HG02973 (cell line): ENCODE data around the gene PIK3CD.
A peak's percentile ranks its signal among the peaks of the same experiment; 100 is the strongest.
"Not testable (repeated sequence)": the region's sequence is repeated elsewhere in the genome, so short reads cannot be mapped to it uniquely, and the experiment has no call there.

ENCODE experiments used
- ATAC-seq: cut with Tn5 transposase; IDR thresholded peaks from one replicate; pipeline ENCODE4 v1.9.1; 2021; ENCODE audit warnings: moderate library complexity; ENCODE audit not compliant: unreplicated experiment

The PIK3CD gene

GRCh38 chr1:9687874-9688582 lies 36.5 kb downstream of the PIK3CD start:
- ATAC-seq: no peak

GRCh38 chr1:9688599-9688998 lies 37.1 kb downstream of the PIK3CD start:
- ATAC-seq: no peak

GRCh38 chr1:9689011-9689706 lies 37.6 kb downstream of the PIK3CD start:
- peak; percentile 44 for ATAC-seq

GRCh38 chr1:9689971-9690381 lies 38.4 kb downstream of the PIK3CD start:
- ATAC-seq: no peak

- no peak for ATAC-seq
Measured at GRCh38 chr1:9690440-9691107, 39.0 kb downstream of the PIK3CD start.

GRCh38 chr1:9691108-9691445 lies 39.5 kb downstream of the PIK3CD start:
- ATAC-seq: no peak

- ATAC-seq: no peak
Measured at GRCh38 chr1:9691691-9692090, 40.2 kb downstream of the PIK3CD start.

- ATAC-seq: no peak
Measured at GRCh38 chr1:9696793-9697192, 45.3 kb downstream of the PIK3CD start.

GRCh38 chr1:9699361-9699760 lies 47.8 kb downstream of the PIK3CD start:
- ATAC-seq: no peak

- ATAC-seq: no peak
Measured at GRCh38 chr1:9700340-9700739, 48.8 kb downstream of the PIK3CD start.

GRCh38 chr1:9701665-9702064 lies 50.1 kb downstream of the PIK3CD start:
- no peak for ATAC-seq

- no peak for ATAC-seq
Measured at GRCh38 chr1:9703165-9703509, 51.6 kb downstream of the PIK3CD start.

GRCh38 chr1:9703681-9704080 lies 52.1 kb downstream of the PIK3CD start:
- no peak for ATAC-seq

GRCh38 chr1:9705337-9706093 lies 54.0 kb downstream of the PIK3CD start:
- no peak for ATAC-seq

GRCh38 chr1:9706178-9706577 lies 54.6 kb downstream of the PIK3CD start:
- no peak for ATAC-seq

- ATAC-seq: no peak
Measured at GRCh38 chr1:9710037-9710436, 58.5 kb downstream of the PIK3CD start.

GRCh38 chr1:9711466-9712020 lies 60.0 kb downstream of the PIK3CD start:
- no peak for ATAC-seq

GRCh38 chr1:9712767-9713166 lies 61.2 kb downstream of the PIK3CD start:
- not testable (repeated sequence) for ATAC-seq

- no peak for ATAC-seq
Measured at GRCh38 chr1:9714257-9714718, 62.8 kb downstream of the PIK3CD start.

GRCh38 chr1:9715536-9716226 lies 64.2 kb downstream of the PIK3CD start:
- no peak for ATAC-seq
